HAP-1 (cell line): ENCODE results near the gene CYP27A1.

Experiments used
- DNase-seq, 2 experiments: peaks; one replicate each; pipeline ENCODE4 v3.0.0-alpha.2; 2016 to 2020; ENCODE audit warnings: low spot score in 2 of 2
- H3K27me3 ChIP-seq: fragments of 250-450 bp; sonication (Bioruptor Pico); 2 replicates; pipeline ENCODE4 v1.5.1; 2020; ENCODE audit warnings: low read depth, mild to moderate bottlenecking, moderate library complexity
- H3K36me3 ChIP-seq: fragments of 250-450 bp; sonication (Bioruptor Pico); replicated peaks from 2 replicates; pipeline ENCODE4 v1.5.1; 2020; ENCODE audit warnings: mild to moderate bottlenecking
- H3K4me1 ChIP-seq: fragments of 250-450 bp; sonication (Bioruptor Pico); 2 replicates; pipeline ENCODE4 v1.5.1; 2020; ENCODE audit warnings: mild to moderate bottlenecking
- H3K4me3 ChIP-seq: fragments of 250-450 bp; sonication (Bioruptor Pico); 2 replicates; pipeline ENCODE4 v1.5.1; 2020; ENCODE audit warnings: mild to moderate bottlenecking, moderate library complexity
- H3K9me3 ChIP-seq: fragments of 250-450 bp; sonication (Bioruptor Pico); 2 replicates; pipeline ENCODE4 v1.5.1; 2020; ENCODE audit warnings: mild to moderate bottlenecking, moderate library complexity
- in situ Hi-C: fragments of 300-500 bp; cut with MboI; formaldehyde crosslinking; loops from 3 replicates; pipeline ENCODE4 v1.14.3; 2020; ENCODE audit warnings: low sequenced_read_pairs, inconsistent platforms, mixed read lengths

CYP27A1 gene

GRCh38 chr2:218822622-218823021 lies 40.7 kb downstream of the CYP27A1 start:
- H3K4me1 ChIP-seq: no peaks in the 10 kb centered on the region
- H3K4me3 ChIP-seq: no peak overlapping the region
- H3K36me3 ChIP-seq: no peaks in the 10 kb centered on the region
- H3K27me3 ChIP-seq: peaks cover 2% of the 10 kb centered on the region
- H3K9me3 ChIP-seq: no peaks in the 10 kb centered on the region
- in situ Hi-C loops: no loop called here
- no peak for DNase-seq

GRCh38 chr2:218823196-218823855 lies 41.4 kb downstream of the CYP27A1 start:
- Histone ChIP-seq H3K36me3 (no peaks in the 10 kb centered on the region), H3K4me1 (no peaks in the 10 kb centered on the region), H3K4me3 (no peak overlapping the region), H3K27me3 (no peaks in the 10 kb centered on the region; the same call in 1 of the 2 replicates), H3K9me3 (no peaks in the 10 kb centered on the region)
- DNase-seq: no peak
- in situ Hi-C loops: no loop called here

GRCh38 chr2:218824004-218824403 lies 42.1 kb downstream of the CYP27A1 start:
- in situ Hi-C loops: no loop called here
- Histone ChIP-seq H3K27me3 (no peaks in the 10 kb centered on the region; the same call in 1 of the 2 replicates), H3K9me3 (no peaks in the 10 kb centered on the region)

DNA sequence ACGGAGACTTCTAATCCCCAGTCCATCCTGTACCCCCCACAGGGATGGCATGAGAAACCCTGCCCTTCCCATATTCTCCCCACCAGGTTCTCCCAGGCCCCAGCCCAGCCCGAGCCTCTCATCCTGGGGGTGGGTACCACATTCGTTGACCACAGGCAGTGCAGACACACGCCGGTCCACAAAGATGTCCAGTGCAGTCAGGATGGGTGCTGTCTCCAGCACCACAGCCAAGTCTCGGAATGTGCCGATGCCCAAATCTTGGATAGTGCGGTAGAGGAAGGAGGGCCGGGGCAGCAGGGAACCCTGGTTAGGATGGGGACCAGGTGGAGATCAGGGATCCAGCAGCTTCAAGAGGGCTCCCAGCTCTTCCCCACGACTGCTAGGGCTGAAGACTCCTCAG lies 44.8 kb downstream of the CYP27A1 start:
- no peak for DNase-seq
- H3K9me3 ChIP-seq: no peaks in the 10 kb centered on the region
- H3K27me3 ChIP-seq: peaks cover 8% of the 10 kb centered on the region; the same call in 1 of the 2 replicates
- H3K4me3 ChIP-seq: no peak overlapping the region
- peaks cover 5% of the 10 kb centered on the region for H3K4me1 ChIP-seq
- no peaks in the 10 kb centered on the region for H3K36me3 ChIP-seq
- in situ Hi-C loops: no loop called here

More at GRCh38 chr2:218824004-218824403, 42.1 kb downstream of the CYP27A1 start:
- H3K4me1 ChIP-seq: peaks cover 5% of the 10 kb centered on the region
- no peaks in the 10 kb centered on the region for H3K36me3 ChIP-seq
- no peak overlapping the region for H3K4me3 ChIP-seq
- no peak for DNase-seq

DNA sequence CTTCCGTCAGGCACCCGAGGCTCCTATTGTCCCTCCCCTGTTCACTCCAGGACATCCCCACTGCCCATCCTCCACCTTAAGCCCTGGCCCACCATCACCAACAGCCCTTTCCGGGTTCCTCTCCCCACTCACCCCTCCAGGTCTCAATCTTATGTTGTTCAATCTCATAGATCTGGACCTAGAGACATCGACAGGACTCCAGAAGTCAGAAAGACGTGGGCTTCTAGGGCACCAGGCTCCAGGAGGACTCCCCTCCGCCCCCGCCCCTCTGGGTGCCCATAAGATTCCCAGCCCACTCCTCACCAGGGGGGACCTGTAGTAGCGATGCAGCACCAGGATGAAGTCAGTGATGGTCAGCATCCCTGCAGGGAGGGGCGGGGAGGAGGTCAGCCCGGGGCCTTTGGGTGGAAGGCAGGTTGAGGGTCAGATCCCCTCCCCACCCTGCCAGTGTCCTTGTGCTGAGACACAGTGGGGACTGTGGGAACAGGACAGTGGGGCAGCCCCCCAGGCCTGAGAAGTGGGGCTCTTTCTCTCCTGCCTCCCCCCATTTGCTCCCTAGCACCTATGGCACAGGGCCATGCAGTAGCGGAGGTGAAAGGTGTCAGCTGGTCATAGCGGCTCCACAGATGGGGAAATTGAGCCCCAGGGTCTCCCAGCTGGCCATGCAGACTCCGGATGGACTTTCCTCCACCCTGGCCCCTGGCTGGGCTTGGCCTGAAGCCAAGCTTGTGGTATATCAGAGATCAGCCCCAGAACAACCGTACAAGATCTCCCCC lies 45.9 kb downstream of the CYP27A1 start:
- no peaks in the 10 kb centered on the region for H3K36me3 ChIP-seq
- in situ Hi-C loops: no loop called here
- H3K9me3 ChIP-seq: no peaks in the 10 kb centered on the region
- H3K27me3 ChIP-seq: peaks cover 16% of the 10 kb centered on the region
- DNase-seq: no peak
- peaks cover 5% of the 10 kb centered on the region for H3K4me1 ChIP-seq
- H3K4me3 ChIP-seq: no peak overlapping the region

GRCh38 chr2:218828477-218828778 lies 46.5 kb downstream of the CYP27A1 start:
- Histone ChIP-seq H3K4me3 (no peak overlapping the region), H3K9me3 (no peaks in the 10 kb centered on the region), H3K27me3 (peaks cover 18% of the 10 kb centered on the region), H3K36me3 (no peaks in the 10 kb centered on the region), H3K4me1 (peaks cover 5% of the 10 kb centered on the region)
- DNase-seq: no peak
- in situ Hi-C loops: no loop called here

DNA sequence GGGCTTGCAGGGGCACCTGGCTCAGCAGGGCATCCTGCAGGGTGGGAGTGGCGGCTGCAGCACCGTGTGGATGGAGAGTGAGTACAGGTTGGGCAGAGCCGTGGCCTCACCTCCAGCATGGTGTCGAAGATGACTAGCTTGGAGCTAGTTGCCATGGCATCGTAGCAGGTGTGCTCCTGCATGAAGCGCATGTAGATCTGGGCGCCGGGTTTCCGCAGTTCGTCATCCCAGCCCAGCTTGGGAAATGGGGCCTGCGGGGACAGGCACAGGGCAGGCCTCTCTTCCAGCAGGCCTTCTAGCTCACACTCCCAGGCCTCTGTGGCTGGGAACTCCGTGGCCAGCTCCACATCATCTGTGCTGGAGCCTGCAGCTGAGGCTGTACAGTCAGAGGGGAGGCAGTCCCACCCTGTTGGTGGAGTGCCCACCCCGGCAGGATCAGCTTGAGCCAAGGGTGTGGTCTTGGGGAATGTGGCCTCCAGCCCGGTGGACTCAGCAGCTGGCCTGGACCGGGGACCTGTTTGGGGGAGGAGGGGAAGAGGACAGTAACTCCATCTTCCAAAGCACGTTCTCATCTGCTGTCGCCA lies 48.0 kb downstream of the CYP27A1 start:
- DNase-seq: no peak
- in situ Hi-C loops: no loop called here
- Histone ChIP-seq H3K4me3 (no peak overlapping the region), H3K27me3 (peaks cover 22% of the 10 kb centered on the region), H3K36me3 (no peaks in the 10 kb centered on the region), H3K9me3 (no peaks in the 10 kb centered on the region), H3K4me1 (peaks cover 5% of the 10 kb centered on the region)

- DNase-seq: no peak
- H3K4me1 ChIP-seq: peaks cover 5% of the 10 kb centered on the region
- no peaks in the 10 kb centered on the region for H3K9me3 ChIP-seq
- H3K36me3 ChIP-seq: no peaks in the 10 kb centered on the region
- no peak overlapping the region for H3K4me3 ChIP-seq
- in situ Hi-C loops: no loop called here
- H3K27me3 ChIP-seq: peaks cover 22% of the 10 kb centered on the region
Measured at GRCh38 chr2:218830526-218831306, 48.8 kb downstream of the CYP27A1 start.

DNA sequence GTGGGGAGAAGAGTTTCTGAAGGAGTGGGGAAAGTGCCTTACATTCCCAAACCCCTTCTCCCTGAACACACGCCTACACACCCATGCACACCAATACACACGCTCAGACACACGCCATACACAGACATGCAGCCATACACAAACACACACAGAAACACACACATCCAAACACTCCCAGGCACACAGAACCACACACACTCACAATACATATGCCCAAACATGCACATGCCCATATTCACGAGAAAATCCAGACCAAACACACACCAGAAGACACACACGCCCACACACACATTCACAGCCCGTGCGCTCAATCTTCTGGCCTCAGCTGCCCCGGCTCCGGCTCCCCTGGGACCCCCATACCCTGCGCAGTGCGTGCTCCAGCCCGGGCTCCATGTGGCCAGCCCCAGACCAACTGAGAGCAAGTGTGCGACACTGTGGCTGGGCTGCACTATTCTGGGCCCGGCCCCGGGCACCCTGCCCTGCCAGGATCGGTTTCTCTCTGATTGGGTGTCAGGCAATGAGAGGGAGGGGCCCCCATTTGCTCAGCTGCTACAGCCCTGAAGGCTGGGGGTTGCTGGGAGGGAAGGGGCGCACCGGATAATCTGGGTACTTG lies 49.5 kb downstream of the CYP27A1 start, which contains the start of gene PRKAG3:
Gene PRKAG3, minus strand, starts transcription at position 426 of the 613 bp plus-strand sequence.
- in situ Hi-C loops: no loop called here
- Histone ChIP-seq H3K36me3 (no peaks in the 10 kb centered on the region), H3K4me1 (peaks cover 5% of the 10 kb centered on the region), H3K9me3 (no peaks in the 10 kb centered on the region), H3K27me3 (peaks cover 22% of the 10 kb centered on the region), H3K4me3 (no peak within 1 kb of the TSS)
- DNase-seq: no peak

DNA sequence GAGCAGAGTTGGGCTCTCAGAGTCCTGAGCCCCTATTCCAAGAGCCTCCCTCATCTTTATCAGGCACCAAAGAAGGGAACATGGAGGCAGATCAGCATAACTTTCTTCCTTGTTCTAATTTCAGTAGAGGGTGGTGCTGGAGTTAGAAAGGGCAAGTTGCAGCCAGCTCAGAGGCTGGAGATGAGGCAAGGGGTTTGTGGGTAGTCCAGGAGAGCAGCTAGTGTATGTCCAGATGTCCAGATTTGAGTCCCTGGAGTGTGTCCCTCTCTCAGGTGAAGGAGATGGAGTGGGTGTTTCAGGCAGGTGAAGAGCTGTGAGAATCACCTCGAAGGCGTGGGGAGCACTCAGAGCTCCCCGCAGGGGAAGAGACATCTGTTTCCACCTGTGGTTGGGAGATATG lies 50.1 kb downstream of the CYP27A1 start:
- no peaks in the 10 kb centered on the region for H3K9me3 ChIP-seq
- no peaks in the 10 kb centered on the region for H3K36me3 ChIP-seq
- H3K4me3 ChIP-seq: no peak overlapping the region
- in situ Hi-C loops: no loop called here
- peaks cover 22% of the 10 kb centered on the region for H3K27me3 ChIP-seq
- H3K4me1 ChIP-seq: peaks cover 5% of the 10 kb centered on the region
- no peak for DNase-seq

DNA sequence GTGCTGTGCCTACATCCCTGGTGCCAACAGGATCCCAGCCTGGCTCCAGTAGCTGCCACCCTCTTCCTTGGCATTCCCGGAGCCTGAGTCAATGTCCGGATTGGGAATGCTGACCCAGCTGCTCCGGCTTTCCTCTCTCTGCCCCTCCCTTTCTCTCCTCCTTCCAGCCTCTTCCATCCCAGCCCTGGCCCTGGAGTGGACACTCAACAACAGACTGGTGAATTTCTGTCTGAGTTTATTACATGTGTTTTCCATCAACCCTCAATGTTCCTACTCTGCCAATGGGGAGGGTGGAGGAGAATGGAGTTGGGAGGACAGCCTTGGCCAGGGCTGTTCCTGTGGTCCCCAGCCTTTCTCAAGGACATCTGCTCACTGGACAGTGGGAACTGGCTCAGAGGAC lies 50.6 kb downstream of the CYP27A1 start:
- no peaks in the 10 kb centered on the region for H3K36me3 ChIP-seq
- in situ Hi-C loops: no loop called here
- peaks cover 3% of the 10 kb centered on the region; the same call in 1 of the 2 replicates for H3K9me3 ChIP-seq
- H3K27me3 ChIP-seq: peaks cover 22% of the 10 kb centered on the region
- no peak overlapping the region for H3K4me3 ChIP-seq
- H3K4me1 ChIP-seq: peaks cover 5% of the 10 kb centered on the region
- DNase-seq: no peak

GRCh38 chr2:218833023-218833609 lies 51.2 kb downstream of the CYP27A1 start:
- DNase-seq: no peak
- H3K27me3 ChIP-seq: peaks cover 22% of the 10 kb centered on the region
- in situ Hi-C loops: no loop called here
- no peaks in the 10 kb centered on the region for H3K36me3 ChIP-seq
- H3K4me3 ChIP-seq: no peak overlapping the region
- peaks cover 4% of the 10 kb centered on the region; the same call in 1 of the 2 replicates for H3K9me3 ChIP-seq
- peaks cover 5% of the 10 kb centered on the region for H3K4me1 ChIP-seq

GRCh38 chr2:218834685-218835084 lies 52.7 kb downstream of the CYP27A1 start:
- no peaks in the 10 kb centered on the region for H3K4me1 ChIP-seq
- peaks cover 30% of the 10 kb centered on the region for H3K27me3 ChIP-seq
- no peaks in the 10 kb centered on the region for H3K36me3 ChIP-seq
- no peak overlapping the region for H3K4me3 ChIP-seq
- in situ Hi-C loops: no loop called here
- DNase-seq: no peak
- H3K9me3 ChIP-seq: peaks cover 4% of the 10 kb centered on the region; the same call in 1 of the 2 replicates
